Hepatocyte (in vitro differentiated cells): ENCODE data around the gene DOCK7. TPM values are rescaled to one million over a fixed set of nuclear protein-coding genes. Genes with fewer than 3 reads are reported as not detected.
"Not testable (repeated sequence)": the region's sequence is repeated elsewhere in the genome, so short reads cannot be mapped to it uniquely, and the experiment has no call there.

Experiments
- DNase-seq: peaks from one replicate; pipeline ENCODE4 v3.0.0-alpha.2; 2016; ENCODE audit warnings: low spot score
- H2AFZ ChIP-seq: fragments of 200-600 bp; sonication (generic); 2 replicates; pipeline ENCODE4 v1.6.0; 2016; ENCODE audit warnings: antibody characterized with exemption, mild to moderate bottlenecking
- H3K27ac ChIP-seq: fragments of 200-600 bp; sonication (generic); 2 replicates; pipeline ENCODE4 v1.5.1; 2016; ENCODE audit warnings: mild to moderate bottlenecking
- H3K27me3 ChIP-seq: fragments of 200-600 bp; sonication (generic); 2 replicates; pipeline ENCODE4 v1.6.1; 2016
- H3K36me3 ChIP-seq: fragments of 200-600 bp; sonication (generic); replicated peaks from 2 replicates; pipeline ENCODE4 v1.5.1; 2016; ENCODE audit warnings: low read depth; ENCODE audit not compliant: insufficient read depth
- H3K4me1 ChIP-seq: fragments of 200-600 bp; sonication (generic); 2 replicates; pipeline ENCODE4 v1.5.1; 2016; ENCODE audit warnings: mild to moderate bottlenecking, moderate library complexity; ENCODE audit not compliant: insufficient read depth
- H3K4me2 ChIP-seq: fragments of 200-600 bp; sonication (generic); 2 replicates; pipeline ENCODE4 v1.6.0; 2016
- H3K4me3 ChIP-seq: fragments of 200-600 bp; sonication (generic); 2 replicates; pipeline ENCODE4 v1.5.1; 2016; ENCODE audit warnings: mild to moderate bottlenecking
- H3K79me2 ChIP-seq: fragments of 200-600 bp; sonication (generic); 2 replicates; pipeline ENCODE4 v1.6.0; 2017; ENCODE audit warnings: mild to moderate bottlenecking
- H3K9me2 ChIP-seq: fragments of 200-600 bp; sonication (generic); replicated peaks from 2 replicates; pipeline ENCODE4 v1.6.0; 2017; ENCODE audit warnings: mild to moderate bottlenecking; ENCODE audit not compliant: insufficient read depth
- H3K9me3 ChIP-seq: fragments of 200-600 bp; sonication (generic); 2 replicates; pipeline ENCODE4 v1.5.1; 2016; ENCODE audit warnings: low read depth, mild to moderate bottlenecking
- H4K20me1 ChIP-seq: fragments of 200-600 bp; sonication (generic); 2 replicates; pipeline ENCODE4 v1.6.0; 2016; ENCODE audit warnings: mild to moderate bottlenecking; ENCODE audit not compliant: insufficient read depth, poor library complexity, severe bottlenecking
- CTCF ChIP-seq: fragments of 200-600 bp; sonication (generic); IDR thresholded peaks from 2 replicates; pipeline ENCODE4 v1.5.1; 2016; ENCODE audit warnings: antibody characterized with exemption, mild to moderate bottlenecking; ENCODE audit not compliant: poor library complexity
- EZH2 ChIP-seq: fragments of 200-600 bp; sonication (generic); IDR thresholded peaks from 2 replicates; pipeline ENCODE4 v1.6.1; 2016; ENCODE audit warnings: antibody characterized with exemption, mild to moderate bottlenecking, borderline replicate concordance
- EZH2phosphoT487 ChIP-seq: fragments of 200-600 bp; sonication (generic); IDR thresholded peaks from one replicate; pipeline ENCODE4 v1.6.1; 2018; ENCODE audit warnings: antibody characterized with exemption, mild to moderate bottlenecking, low read depth, moderate library complexity; ENCODE audit not compliant: unreplicated experiment, severe bottlenecking
- WGBS: methylation state at CpG from one replicate; pipeline ENCODE4 v1.1.6; 2016; ENCODE audit warnings: low lambda C conversion rate; ENCODE audit errors: missing lambda C conversion rate; 5-methylcytosine and 5-hydroxymethylcytosine counted together
- polyA plus RNA-seq: library from polyadenylated mRNA; unstranded; fragments of >200 nt; fragmentation: Nextera tagmentation; extraction: Ambion mirVana; gene quantifications from 2 replicates; pipeline ENCODE4 v1.2.1, GENCODE V29; 2016
- total RNA-seq: library from RNA; depleted of rRNA; stranded (reverse); fragments of >200 nt; gene quantifications from 2 replicates; pipeline ENCODE4 v1.2.3, GENCODE V29; 2014

The DOCK7 gene
- total and polyA plus RNA-seq, 2 experiments from 2014 or later = 22.4 to 53.4 TPM

GRCh38 chr1:62685431-62685859, 2.7 kb downstream of the DOCK7 start:
- peaks cover 30% of the 10 kb centered on the region for H3K4me1 ChIP-seq

GRCh38 chr1:62682531-62682930, 5.7 kb downstream of the DOCK7 start:
- Histone ChIP-seq H3K27ac (no peak overlapping the region), H3K9me3 (no peaks in the 10 kb centered on the region), H3K4me1 (peaks cover 18% of the 10 kb centered on the region), H3K27me3 (no peaks in the 10 kb centered on the region), H2AFZ (no peak overlapping the region), H3K4me2 (no peak overlapping the region), H3K79me2 (peaks cover 78% of the 10 kb centered on the region), H3K36me3 (no peaks in the 10 kb centered on the region), H3K9me2 (no peaks in the 10 kb centered on the region), H4K20me1 (peaks cover 32% of the 10 kb centered on the region), H3K4me3 (no peak overlapping the region)
- no peak for DNase-seq
- no peak for TF ChIP-seq EZH2
- TF ChIP-seq CTCF = no peak
- no peak for TF ChIP-seq EZH2phosphoT487

More at GRCh38 chr1:62685431-62685859, 2.7 kb downstream of the DOCK7 start:
- H3K4me3 ChIP-seq = no peak overlapping the region
- no peak overlapping the region for H2AFZ ChIP-seq
- no peak overlapping the region for H3K27ac ChIP-seq
- no peak for TF ChIP-seq EZH2phosphoT487
- no peak for TF ChIP-seq EZH2
- TF ChIP-seq CTCF = no peak
- no peaks in the 10 kb centered on the region for H3K36me3 ChIP-seq
- no peaks in the 10 kb centered on the region for H3K27me3 ChIP-seq
- H3K9me3 ChIP-seq = no peaks in the 10 kb centered on the region
- no peak for DNase-seq
- H3K4me2 ChIP-seq = peak overlapping the region; percentile 63
- no peaks in the 10 kb centered on the region for H3K9me2 ChIP-seq
- peaks cover 65% of the 10 kb centered on the region for H3K79me2 ChIP-seq
- 65% methylated on average over 3 of the region's 3 CpGs for WGBS
- peaks cover 31% of the 10 kb centered on the region for H4K20me1 ChIP-seq

- not testable (repeated sequence) for H3K9me2 ChIP-seq, H2AFZ ChIP-seq, DNase-seq, H3K27ac ChIP-seq, H3K27me3 ChIP-seq, H3K4me3 ChIP-seq, H3K4me2 ChIP-seq, H3K9me3 ChIP-seq, H3K36me3 ChIP-seq
- Histone ChIP-seq H4K20me1 (peaks cover 40% of the 10 kb centered on the region), H3K4me1 (peaks cover 12% of the 10 kb centered on the region), H3K79me2 (peaks cover 84% of the 10 kb centered on the region)
- WGBS = 91% methylated on average over 2 of the region's 2 CpGs
Measured at GRCh38 chr1:62680992-62681391, 7.2 kb downstream of the DOCK7 start.

- WGBS = 99% methylated on average over 2 of the region's 2 CpGs
- Histone ChIP-seq H3K79me2 (peaks cover 84% of the 10 kb centered on the region), H4K20me1 (peaks cover 20% of the 10 kb centered on the region)
- H3K27ac ChIP-seq, H3K36me3 ChIP-seq, H3K27me3 ChIP-seq, H2AFZ ChIP-seq, H3K9me2 ChIP-seq, DNase-seq, H3K4me1 ChIP-seq, H3K4me3 ChIP-seq, H3K4me2 ChIP-seq, H3K9me3 ChIP-seq: not testable (repeated sequence)
Measured at GRCh38 chr1:62677822-62678221, 10.4 kb downstream of the DOCK7 start.
